Fibroblast of lung (primary cell): ENCODE data around the gene ACAD8.

Experiments used
- EZH2 ChIP-seq: IDR thresholded peaks from 2 replicates; pipeline ENCODE4 v1.5.1; 2012; ENCODE audit warnings: low read length, control low read depth, mild to moderate bottlenecking; ENCODE audit errors: missing control alignments
- TF ChIP-seq, protein P1 (sequence below), 2 donors: IDR thresholded peaks in 1 of 2; conservative IDR thresholded peaks in 1 of 2; 1 replicate in 1 of 2; 2 replicates in 1 of 2; pipeline ENCODE4 v1.5.1; 2011 to 2012; ENCODE audit warnings: low read length in 2 of 2, control low read depth in 1 of 2, inconsistent platforms in 1 of 2, low read depth in 1 of 2, mild to moderate bottlenecking in 1 of 2

DNA sequence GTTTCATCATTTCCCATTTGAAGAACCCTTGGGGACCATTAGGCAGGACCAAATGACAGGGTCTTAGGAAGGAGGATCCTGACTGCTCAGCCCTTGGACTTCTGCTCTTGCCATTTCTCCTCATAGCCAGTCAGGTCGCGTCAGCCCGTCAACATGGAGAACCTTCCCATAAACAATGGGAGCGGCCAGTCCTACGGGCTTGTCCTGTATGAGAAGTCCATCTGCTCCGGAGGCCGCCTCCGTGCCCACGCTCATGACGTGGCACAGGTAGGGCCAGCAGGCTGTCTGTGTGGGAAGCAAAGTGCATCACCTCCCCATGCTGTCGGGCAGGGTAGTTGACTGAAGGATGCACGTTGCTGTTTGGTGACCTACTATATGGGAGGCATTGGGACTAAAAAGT lies 58.9 kb downstream of the ACAD8 start:
- TF ChIP-seq EZH2 = no peak
- TF ChIP-seq, protein P1, sequence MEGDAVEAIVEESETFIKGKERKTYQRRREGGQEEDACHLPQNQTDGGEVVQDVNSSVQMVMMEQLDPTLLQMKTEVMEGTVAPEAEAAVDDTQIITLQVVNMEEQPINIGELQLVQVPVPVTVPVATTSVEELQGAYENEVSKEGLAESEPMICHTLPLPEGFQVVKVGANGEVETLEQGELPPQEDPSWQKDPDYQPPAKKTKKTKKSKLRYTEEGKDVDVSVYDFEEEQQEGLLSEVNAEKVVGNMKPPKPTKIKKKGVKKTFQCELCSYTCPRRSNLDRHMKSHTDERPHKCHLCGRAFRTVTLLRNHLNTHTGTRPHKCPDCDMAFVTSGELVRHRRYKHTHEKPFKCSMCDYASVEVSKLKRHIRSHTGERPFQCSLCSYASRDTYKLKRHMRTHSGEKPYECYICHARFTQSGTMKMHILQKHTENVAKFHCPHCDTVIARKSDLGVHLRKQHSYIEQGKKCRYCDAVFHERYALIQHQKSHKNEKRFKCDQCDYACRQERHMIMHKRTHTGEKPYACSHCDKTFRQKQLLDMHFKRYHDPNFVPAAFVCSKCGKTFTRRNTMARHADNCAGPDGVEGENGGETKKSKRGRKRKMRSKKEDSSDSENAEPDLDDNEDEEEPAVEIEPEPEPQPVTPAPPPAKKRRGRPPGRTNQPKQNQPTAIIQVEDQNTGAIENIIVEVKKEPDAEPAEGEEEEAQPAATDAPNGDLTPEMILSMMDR (conservative IDR thresholded peaks at IDR 0.05 in 1 of 2, IDR thresholded peaks at IDR 0.05 in 1 of 2; ENCODE audit: low read depth in 1 of 2, low read length in 2 of 2) = no peak
